T47D (cell line): Measurements from ENCODE around the gene LGMN.

ENCODE experiments used
- DNase-seq, 2 experiments: peaks; one replicate each; pipeline versions ENCODE4 v3.0.0 to v3.0.0-alpha.2; 2011 to 2012; ENCODE audit warnings: low read depth in 1 of 2, low spot score in 1 of 2
- JUND ChIP-seq: IDR thresholded peaks from 2 replicates; pipeline ENCODE4 v1.6.1; 2012; ENCODE audit warnings: low read depth
- in situ Hi-C: cut with HindIII; loops from 2 replicates; pipeline ENCODE4 v1.10.0; 2016; ENCODE audit warnings: low sequenced_read_pairs, low pct_unique_long_range_greater_than_20kb

LGMN gene

DNA sequence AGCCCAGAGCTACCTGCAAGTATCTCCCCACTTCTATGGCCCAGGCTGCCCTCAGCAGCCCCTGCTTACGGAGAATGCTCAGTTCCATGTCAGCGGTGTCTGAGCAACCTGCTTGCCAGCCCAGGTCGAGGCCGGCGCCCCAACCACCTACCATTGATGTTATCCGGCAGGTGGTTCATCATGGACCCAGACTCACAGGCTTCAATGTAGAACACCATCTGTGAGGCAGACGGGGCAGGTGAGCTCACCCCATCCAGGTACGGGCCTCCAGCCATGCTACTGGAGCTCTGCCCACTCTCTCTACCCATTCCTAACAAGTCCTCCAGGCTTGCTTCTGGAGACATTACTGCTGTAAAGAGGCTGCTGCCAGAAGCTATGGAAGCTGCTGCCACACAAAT lies 35.8 kb downstream of the LGMN start:
- no peak for TF ChIP-seq JUND
- no peak for DNase-seq
- in situ Hi-C loops = no loop called here

DNA sequence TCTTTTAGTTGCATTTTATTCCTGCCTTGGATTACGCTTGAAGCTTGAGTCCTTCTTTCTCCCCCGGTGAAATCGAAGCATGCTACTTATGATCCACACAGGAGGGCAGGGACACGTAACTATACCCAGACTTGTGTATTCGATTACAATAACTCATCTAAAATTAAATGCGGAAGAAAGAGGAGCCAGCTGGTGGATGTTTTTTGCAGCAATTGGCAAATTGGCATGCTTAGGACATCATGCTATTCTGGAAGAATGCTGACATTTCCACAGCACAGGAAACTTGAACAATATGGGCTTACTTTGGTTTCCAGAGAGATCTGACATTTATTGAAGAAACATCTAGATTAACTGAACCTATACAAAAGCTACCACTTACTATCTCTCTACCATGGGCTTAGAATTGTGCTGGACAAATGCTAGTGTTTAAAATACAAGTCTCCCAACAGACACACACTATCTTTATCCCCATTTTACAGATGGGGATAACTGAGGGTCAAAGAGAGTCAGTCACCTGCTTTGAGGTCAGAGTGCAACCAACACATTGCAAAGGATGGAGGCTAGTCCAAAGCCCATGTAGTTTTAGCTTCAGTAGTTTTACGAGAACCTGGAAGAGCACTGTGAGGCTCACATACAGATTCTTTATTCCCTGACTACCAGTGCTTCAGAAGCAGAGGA lies 36.3 kb downstream of the LGMN start:
- no peak for TF ChIP-seq JUND
- in situ Hi-C loops = no loop called here
- DNase-seq = no peak

DNA sequence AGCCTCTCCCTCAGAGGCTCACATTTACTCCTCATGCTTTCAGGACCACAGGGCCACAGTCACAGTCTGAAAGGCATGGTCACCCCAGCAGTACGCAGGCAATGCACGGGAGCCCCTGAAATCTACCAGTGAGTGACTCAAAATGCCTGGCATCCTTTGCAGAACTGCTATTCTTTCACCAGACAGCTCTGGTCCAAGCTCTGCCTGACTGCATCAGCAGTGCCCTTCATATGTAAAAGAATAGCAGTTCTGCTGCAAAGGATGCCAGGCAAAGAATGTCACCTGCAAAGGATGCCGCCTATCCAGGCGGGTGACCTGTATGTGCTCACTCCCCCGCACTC lies 38.5 kb downstream of the LGMN start:
- in situ Hi-C loops = no loop called here
- TF ChIP-seq JUND = no peak
- DNase-seq = no peak

DNA sequence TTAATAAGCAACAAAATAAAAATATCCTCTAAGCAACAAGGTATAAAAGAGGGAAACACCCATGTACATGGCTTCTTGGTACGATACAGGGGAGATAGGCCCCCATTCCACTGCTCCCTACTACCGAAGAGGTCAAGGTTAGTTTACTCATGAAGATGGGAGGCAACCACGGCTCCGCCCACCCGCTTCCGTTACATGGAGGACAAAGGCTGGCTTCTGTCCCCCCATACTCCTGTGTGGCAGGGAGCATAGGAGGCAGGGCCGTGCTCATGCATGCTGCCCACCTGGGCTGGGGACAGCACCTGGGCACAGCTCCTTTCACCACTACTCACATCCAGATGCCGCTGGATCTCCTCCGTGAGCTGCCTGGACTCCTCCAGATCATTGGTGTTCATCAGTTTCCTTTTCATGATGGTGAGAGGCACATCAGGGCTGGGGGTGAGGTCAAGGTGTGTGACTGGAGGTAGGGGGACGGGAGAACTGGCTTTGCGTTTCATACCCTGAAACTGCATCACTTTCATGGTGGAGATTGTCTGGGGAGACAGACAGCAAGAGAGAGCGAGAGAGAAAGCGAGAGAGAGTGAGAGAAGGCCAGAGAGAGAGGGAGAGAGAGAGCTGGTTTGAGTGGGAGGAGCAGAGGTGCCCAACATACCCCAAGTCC lies 39.0 kb downstream of the LGMN start:
- in situ Hi-C loops = no loop called here
- no peak for DNase-seq
- TF ChIP-seq JUND = no peak

DNA sequence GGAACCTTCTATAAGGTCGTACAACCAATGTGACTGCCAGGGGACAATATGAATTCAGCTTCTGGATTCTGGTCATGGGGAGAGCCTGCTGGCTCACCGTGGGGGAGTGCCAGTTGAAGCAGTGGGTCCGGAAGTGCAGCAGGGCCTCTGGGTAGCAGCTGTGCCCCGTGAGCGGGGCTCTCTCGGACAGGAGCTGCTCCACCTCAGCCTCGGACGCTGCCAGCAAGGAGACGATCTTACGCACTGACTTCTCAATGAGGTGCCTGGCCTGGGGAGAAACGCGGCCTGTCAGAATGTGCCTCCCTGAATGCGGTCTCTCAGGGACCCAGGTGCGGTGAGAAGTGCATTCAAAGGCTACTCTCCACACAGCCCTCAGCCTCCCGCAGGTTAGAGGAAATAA lies 42.0 kb downstream of the LGMN start:
- no peak for DNase-seq
- in situ Hi-C loops = no loop called here
- no peak for TF ChIP-seq JUND

DNA sequence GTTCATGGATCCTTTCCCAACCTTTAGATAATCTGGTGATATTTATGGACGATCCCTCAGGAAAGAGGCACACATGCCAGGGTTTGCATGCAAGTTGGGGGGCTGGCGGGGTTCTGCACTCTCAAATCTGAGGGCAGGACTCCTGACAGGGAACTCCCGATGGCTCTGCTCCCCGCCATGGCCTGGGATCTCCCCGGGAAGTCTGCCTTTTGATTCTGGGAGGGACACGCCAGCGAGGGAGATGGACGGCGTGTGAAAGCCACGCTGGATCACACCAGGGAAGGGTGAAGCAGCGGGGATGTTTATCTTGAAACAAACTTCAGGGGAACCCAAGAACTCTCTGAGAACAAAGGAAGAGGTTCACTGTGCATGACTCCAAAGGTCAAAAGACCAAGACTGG lies 43.6 kb downstream of the LGMN start:
- DNase-seq = no peak
- no peak for TF ChIP-seq JUND
- in situ Hi-C loops = no loop called here

DNA sequence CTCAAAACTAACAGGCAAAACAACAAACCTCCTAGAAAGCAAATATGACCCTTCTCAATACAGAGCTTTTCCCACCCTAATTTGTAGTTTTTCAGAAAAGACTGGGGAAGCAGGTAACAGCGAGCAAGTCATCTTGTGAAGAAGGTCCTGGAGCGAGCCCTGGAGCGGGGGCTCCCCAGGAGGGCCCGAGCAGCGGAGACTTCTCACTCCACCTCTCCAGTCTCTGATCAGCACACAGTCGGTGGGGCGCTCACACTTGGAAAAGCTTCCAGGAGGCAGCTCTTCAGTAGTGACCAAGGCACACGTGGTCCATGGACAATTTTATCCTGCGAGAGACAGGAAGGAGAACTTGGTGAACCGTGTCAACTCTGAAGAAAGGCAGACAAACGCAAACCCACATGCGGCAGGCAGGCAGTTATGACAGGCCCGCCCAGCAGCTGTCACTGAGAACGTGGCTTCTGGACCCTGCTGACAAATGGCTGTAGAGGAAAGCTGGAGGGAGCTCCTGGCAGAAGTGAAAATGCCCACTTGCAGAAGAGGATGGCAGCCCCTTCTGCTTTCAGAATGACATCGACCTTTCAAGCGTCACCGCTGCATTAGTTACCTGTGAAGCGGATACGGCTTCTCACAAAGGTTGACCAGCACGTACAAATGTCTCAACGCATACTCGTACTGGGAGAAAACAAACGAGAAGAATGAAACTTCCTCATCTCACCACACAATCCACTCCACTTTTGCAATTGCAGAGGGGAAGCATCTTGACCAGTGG lies 44.2 kb downstream of the LGMN start:
- DNase-seq = no peak
- in situ Hi-C loops = no loop called here
- no peak for TF ChIP-seq JUND

DNA sequence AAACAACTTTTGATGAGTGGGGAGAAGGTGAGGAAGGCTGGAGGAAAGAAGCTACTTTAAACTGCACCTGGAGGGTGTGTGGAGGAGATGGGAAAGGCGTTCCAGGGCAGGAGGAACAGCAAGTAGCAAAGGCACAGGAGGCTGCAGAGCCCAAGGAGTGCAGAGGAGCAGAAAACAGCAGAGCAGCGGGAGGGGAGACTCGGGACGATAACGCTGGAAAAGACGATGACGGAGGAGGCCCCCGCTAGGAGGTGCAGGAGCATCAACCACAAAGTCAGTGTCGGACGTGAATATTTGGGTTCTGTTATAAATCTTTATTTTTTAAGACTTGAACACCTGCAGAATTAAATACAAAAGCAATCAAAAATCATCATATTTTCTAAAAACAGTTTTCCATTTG lies 44.9 kb downstream of the LGMN start:
- no peak for TF ChIP-seq JUND
- DNase-seq = no peak
- in situ Hi-C loops = no loop called here

DNA sequence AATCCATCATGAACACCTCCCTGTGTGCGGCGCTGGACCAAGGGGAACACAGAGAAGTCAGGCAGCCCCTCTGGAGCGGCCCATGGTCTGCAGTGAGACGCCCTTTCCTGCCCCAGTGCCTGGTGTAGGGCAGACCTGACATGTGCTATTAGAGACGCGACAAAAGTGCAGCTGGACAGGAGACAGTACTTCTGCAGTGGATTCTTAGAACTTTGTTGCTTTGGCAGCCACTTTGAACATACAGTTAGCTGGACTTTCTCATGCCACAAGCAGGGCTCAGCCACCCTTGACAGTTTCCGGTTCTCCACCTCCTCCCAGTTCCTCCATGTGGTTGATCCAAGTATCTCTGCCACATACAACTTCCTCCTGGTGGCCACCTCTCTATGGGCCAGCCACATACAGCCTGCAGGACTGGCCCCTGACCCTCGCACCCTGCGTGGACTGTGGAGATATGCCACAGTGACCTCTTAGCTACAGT lies 45.9 kb downstream of the LGMN start:
- no peak for DNase-seq
- in situ Hi-C loops = no loop called here
- no peak for TF ChIP-seq JUND

DNA sequence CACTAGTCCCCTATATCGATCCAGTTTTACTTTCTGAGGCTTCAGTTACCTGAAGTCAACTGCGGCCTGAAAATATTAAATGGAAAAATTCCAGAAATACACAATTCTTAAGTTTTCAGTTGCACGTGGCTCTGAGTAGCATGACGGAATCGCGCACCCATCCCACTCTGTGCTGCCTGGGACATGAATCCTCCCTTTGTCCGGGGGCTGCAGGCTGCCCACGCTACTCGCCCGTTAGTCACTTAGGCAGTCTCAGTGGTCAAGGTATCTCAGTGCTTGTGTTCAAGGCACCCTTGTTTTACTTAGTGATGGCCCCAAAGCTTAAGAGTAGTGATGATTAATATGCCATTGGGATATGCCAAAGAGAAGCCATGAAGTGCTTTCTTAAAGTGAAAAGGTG lies 46.6 kb downstream of the LGMN start:
- no peak for DNase-seq
- TF ChIP-seq JUND = no peak
- in situ Hi-C loops = no loop called here

DNA sequence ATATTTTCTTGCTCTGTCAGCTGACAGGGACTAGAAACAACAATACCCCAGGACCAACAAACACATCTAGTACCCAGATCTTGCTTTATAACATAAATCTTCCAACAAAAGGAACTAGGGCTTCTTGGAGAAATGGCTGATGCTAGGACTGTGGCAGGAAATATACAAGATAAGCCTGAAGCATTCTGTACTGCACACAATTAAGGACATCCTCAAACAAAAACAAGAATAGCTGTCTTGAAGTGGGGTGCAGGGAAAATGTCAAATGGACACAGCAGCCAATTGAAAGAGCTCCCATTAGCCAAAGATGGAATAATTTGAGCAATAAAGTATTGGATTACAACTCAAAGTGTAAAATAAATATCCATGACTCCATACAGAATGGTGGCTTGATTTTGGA lies 50.0 kb downstream of the LGMN start:
- DNase-seq = no peak
- in situ Hi-C loops = no loop called here
- TF ChIP-seq JUND = no peak

DNA sequence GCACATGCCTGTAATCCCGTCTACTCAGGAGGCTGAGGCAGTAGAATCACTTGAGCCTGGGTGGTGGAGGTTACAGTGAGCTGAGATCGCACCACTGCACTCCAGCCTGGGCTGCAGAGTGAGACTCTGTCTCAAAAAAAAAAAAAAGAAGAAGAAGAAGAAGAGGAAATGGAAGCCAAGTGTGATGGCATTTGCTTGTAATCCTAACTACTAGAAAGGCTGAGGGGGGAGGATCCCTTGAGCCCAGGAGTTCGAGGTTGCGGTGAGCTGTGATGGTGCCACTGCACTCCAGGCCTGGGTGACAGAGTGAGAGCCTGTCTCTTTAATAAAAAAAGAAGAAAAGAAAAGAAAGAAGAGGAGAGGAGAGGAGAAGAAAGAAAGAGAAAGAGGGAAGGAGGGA lies 52.1 kb downstream of the LGMN start:
- in situ Hi-C loops = no loop called here
- no peak for TF ChIP-seq JUND
- DNase-seq = no peak

DNA sequence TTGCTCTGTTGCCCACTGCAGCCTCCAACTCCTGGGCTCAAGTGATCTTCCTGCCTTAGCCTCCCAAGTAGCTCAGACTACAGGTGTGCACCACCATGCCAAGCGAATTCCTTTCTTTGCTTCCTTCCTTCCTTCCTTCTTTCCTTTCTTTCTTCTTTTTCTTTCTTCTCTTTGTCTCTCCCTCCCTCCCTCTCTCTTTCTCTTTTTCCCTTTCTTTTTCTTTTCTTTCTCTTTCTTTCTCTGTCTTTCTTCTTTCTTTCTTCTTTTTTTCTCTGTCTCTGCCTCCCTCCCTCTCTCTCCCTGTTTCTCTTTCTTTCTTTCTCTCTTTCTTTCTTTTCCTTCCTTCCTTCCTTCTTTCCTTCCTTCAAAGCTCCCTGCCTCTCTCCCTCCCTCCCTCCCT lies 52.9 kb downstream of the LGMN start:
- in situ Hi-C loops = no loop called here
- DNase-seq = no peak
- TF ChIP-seq JUND = no peak
